ENCODE measurements around the gene IRS1. TPM values are rescaled to one million over a fixed set of nuclear protein-coding genes. Genes with fewer than 3 reads are reported as not detected.

Gene IRS1
- total RNA-seq, 1 experiment from 2014 or later = 15.0 TPM

GRCh38 chr2:226802573-226802972 is 3.0 kb upstream of the IRS1 start:
- Histone ChIP-seq H2BK12ac (ENCODE audit: insufficient read length, low read depth, low read length) (no peak overlapping the region), H4K8ac (replicated peaks; ENCODE audit: insufficient read length, low read depth, low read length) (no peak overlapping the region), H3K27ac (ENCODE audit: insufficient read length, low read depth, low read length) (no peak overlapping the region), H3K56ac (ENCODE audit: insufficient read length, low read depth, low read length) (no peak overlapping the region), H3K14ac (ENCODE audit: insufficient read depth, low read length) (no peak overlapping the region), H3K9ac (ENCODE audit: extremely low read depth, insufficient read length, low read length) (no peak overlapping the region), H2BK120ac (ENCODE audit: low read depth, low read length, poor library complexity, severe bottlenecking) (no peak overlapping the region), H3K4me2 (ENCODE audit: insufficient read depth, insufficient read length, low read length) (no peak overlapping the region), H2AFZ (ENCODE audit: low read length) (no peak overlapping the region), H3K79me2 (ENCODE audit: insufficient read depth, low read length) (peaks cover 1% of the 10 kb centered on the region; the same call in 1 of the 2 replicates), H3K23me2 (ENCODE audit: insufficient read length, low read depth, low read length, poor library complexity, severe bottlenecking) (peaks cover 22% of the 10 kb centered on the region), H2BK20ac (ENCODE audit: low read depth, low read length, poor library complexity, severe bottlenecking) (no peak overlapping the region), H4K91ac (ENCODE audit: insufficient read length, low read depth, low read length) (no peak overlapping the region), H4K5ac (ENCODE audit: insufficient read length, low read depth, low read length) (no peak overlapping the region), H3K4ac (ENCODE audit: low read depth, low read length) (no peak overlapping the region), H3K79me1 (ENCODE audit: insufficient read depth, low read depth, low read length, poor library complexity, severe bottlenecking) (no peaks in the 10 kb centered on the region), H3T11ph (ENCODE audit: low read length) (no peak overlapping the region), H3K18ac (ENCODE audit: insufficient read length, low read depth, low read length) (no peak overlapping the region), H3K4me1 (ENCODE audit: insufficient read depth, low read length) (no peaks in the 10 kb centered on the region), H3K9me3 (ENCODE audit: control insufficient read depth, low read depth, low read length) (no peaks in the 10 kb centered on the region), H3K23ac (ENCODE audit: insufficient read length, low read depth, low read length) (no peak overlapping the region), H2AK5ac (ENCODE audit: insufficient read length, low read length) (no peak overlapping the region), H4K20me1 (ENCODE audit: control insufficient read depth, insufficient read depth, insufficient read length) (no peaks in the 10 kb centered on the region), H2BK5ac (ENCODE audit: insufficient read length, low read length) (no peak overlapping the region), H3K27me3 (ENCODE audit: insufficient read depth, low read length) (no peaks in the 10 kb centered on the region), H2BK15ac (ENCODE audit: low read depth, low read length) (no peak overlapping the region)
- Mint-ChIP-seq H3K27ac (no peak overlapping the region), H3K27me3 (ENCODE audit: low read depth) (no peaks in the 10 kb centered on the region), H3K4me3 (no peak overlapping the region), H3K4me1 (peaks cover 17 to 25% of the 10 kb centered on the region in 2 experiments), H3K9me3 (no peaks in the 10 kb centered on the region; a peak in 1 of 5 replicates), H3K36me3 (ENCODE audit: insufficient read depth in 1 of 3, low read depth in 3 of 3) (peaks cover 4 to 9% (median 5%) of the 10 kb centered on the region in 3 experiments)
- no CpG with 5 or more reads among the region's 4 CpGs for WGBS (ENCODE audit: extremely low coverage, insufficient read length, low lambda C conversion rate)
- TF ChIP-seq CTCF (conservative IDR thresholded peaks at IDR 0.05) = peak; percentile 78
- DNase-seq = no peak

All from H9 (cell line).